Smooth muscle cell (in vitro differentiated cells): ENCODE data around the gene RAET1L. TPM values are rescaled to one million over a fixed set of nuclear protein-coding genes. Genes with fewer than 3 reads are reported as not detected.
A peak's percentile ranks its signal among the peaks of the same experiment; 100 is the strongest.

ENCODE experiments used
- DNase-seq: peaks from one replicate; lab custom pipeline; 2025; ENCODE audit not compliant: unreplicated experiment; lab: John Stamatoyannopoulos, UW
- H2AFZ ChIP-seq: fragments of 200-600 bp; sonication (generic); 2 replicates; pipeline ENCODE4 v1.6.0; 2016; ENCODE audit warnings: antibody characterized with exemption, low read depth, mild to moderate bottlenecking
- H3F3A ChIP-seq: fragments of 200-600 bp; sonication (generic); 2 replicates; pipeline ENCODE4 v1.6.0; 2017; ENCODE audit warnings: antibody characterized with exemption, low read depth
- H3K27ac ChIP-seq: fragments of 200-600 bp; sonication (generic); 2 replicates; pipeline ENCODE4 v1.5.1; 2016; ENCODE audit warnings: low read depth, mild to moderate bottlenecking
- H3K27me3 ChIP-seq: fragments of 200-600 bp; sonication (generic); 2 replicates; pipeline ENCODE4 v1.6.1; 2016; ENCODE audit warnings: low read depth, mild to moderate bottlenecking
- H3K36me3 ChIP-seq: fragments of 200-600 bp; sonication (generic); 2 replicates; pipeline ENCODE4 v1.5.1; 2016; ENCODE audit warnings: low read depth
- H3K4me1 ChIP-seq: fragments of 200-600 bp; sonication (generic); 2 replicates; pipeline ENCODE4 v1.5.1; 2016; ENCODE audit warnings: low read depth
- H3K4me2 ChIP-seq: fragments of 200-600 bp; sonication (generic); 2 replicates; pipeline ENCODE4 v1.6.0; 2016; ENCODE audit warnings: mild to moderate bottlenecking
- H3K4me3 ChIP-seq: fragments of 200-600 bp; sonication (generic); 2 replicates; pipeline ENCODE4 v1.5.1; 2016; ENCODE audit warnings: mild to moderate bottlenecking
- H3K79me2 ChIP-seq: fragments of 200-600 bp; sonication (generic); 2 replicates; pipeline ENCODE4 v1.6.0; 2016; ENCODE audit warnings: low read depth, mild to moderate bottlenecking
- H3K9ac ChIP-seq: fragments of 200-600 bp; sonication (generic); 2 replicates; pipeline ENCODE4 v1.6.0; 2016; ENCODE audit warnings: low read depth
- H3K9me3 ChIP-seq: fragments of 200-600 bp; sonication (generic); replicated peaks from 2 replicates; pipeline ENCODE4 v1.5.1; 2016; ENCODE audit warnings: low read depth
- H4K20me1 ChIP-seq: fragments of 200-600 bp; sonication (generic); 2 replicates; pipeline ENCODE4 v1.6.0; 2016; ENCODE audit warnings: low read depth
- CTCF ChIP-seq: fragments of 200-600 bp; sonication (generic); IDR thresholded peaks from 2 replicates; pipeline ENCODE4 v1.5.1; 2017; ENCODE audit warnings: borderline replicate concordance, mild to moderate bottlenecking, antibody characterized with exemption; ENCODE audit not compliant: insufficient read depth, poor library complexity, severe bottlenecking
- WGBS: methylation state at CpG from one replicate; pipeline ENCODE4 v1.1.7; 2016; ENCODE audit warnings: low lambda C conversion rate; 5-methylcytosine and 5-hydroxymethylcytosine counted together
- polyA plus RNA-seq: library from polyadenylated mRNA; unstranded; fragments of >200 nt; fragmentation: Nextera tagmentation; extraction: Ambion mirVana; gene quantifications from 2 replicates; pipeline ENCODE4 v1.2.1, GENCODE V29; 2016
- total RNA-seq: library from RNA; depleted of rRNA; stranded (reverse); fragments of >200 nt; gene quantifications from 2 replicates; pipeline ENCODE4 v1.2.3, GENCODE V29; 2014

The RAET1L gene
- total and polyA plus RNA-seq, 2 experiments from 2014 or later: 0.23 to 3.6 TPM

GRCh38 chr6:150070236-150070818 lies 45.0 kb upstream of the RAET1L start:
- H2AFZ ChIP-seq: no peak overlapping the region
- no peaks in the 10 kb centered on the region for H3K9me3 ChIP-seq
- H3K27ac ChIP-seq: no peak overlapping the region
- H3K27me3 ChIP-seq: peaks cover 10% of the 10 kb centered on the region
- TF ChIP-seq CTCF: no peak
- no peaks in the 10 kb centered on the region for H3K36me3 ChIP-seq
- H3K4me3 ChIP-seq: no peak overlapping the region
- H4K20me1 ChIP-seq: no peaks in the 10 kb centered on the region
- no peak overlapping the region for H3K4me2 ChIP-seq
- peaks cover 2% of the 10 kb centered on the region for H3K4me1 ChIP-seq
- H3K9ac ChIP-seq: no peak overlapping the region
- H3K79me2 ChIP-seq: no peaks in the 10 kb centered on the region
- no peak for DNase-seq
- peaks cover 14% of the 10 kb centered on the region for H3F3A ChIP-seq
- 85% methylated on average over 3 of the region's 3 CpGs for WGBS

GRCh38 chr6:150069706-150070105 lies 44.4 kb upstream of the RAET1L start:
- peak overlapping the region; percentile 86 for H3K4me2 ChIP-seq
- no peak for TF ChIP-seq CTCF
- peaks cover 14% of the 10 kb centered on the region for H3F3A ChIP-seq
- no peaks in the 10 kb centered on the region for H3K36me3 ChIP-seq
- H4K20me1 ChIP-seq: no peaks in the 10 kb centered on the region
- H3K27ac ChIP-seq: no peak overlapping the region
- peaks cover 10% of the 10 kb centered on the region for H3K27me3 ChIP-seq
- H3K4me1 ChIP-seq: no peaks in the 10 kb centered on the region
- H3K4me3 ChIP-seq: peak overlapping the region; percentile 54
- no peak overlapping the region for H2AFZ ChIP-seq
- no peak for DNase-seq
- H3K9ac ChIP-seq: no peak overlapping the region
- H3K9me3 ChIP-seq: no peaks in the 10 kb centered on the region
- 69% methylated on average over 11 of the region's 11 CpGs for WGBS
- H3K79me2 ChIP-seq: no peaks in the 10 kb centered on the region

- H3K36me3 ChIP-seq: no peaks in the 10 kb centered on the region
Observed at GRCh38 chr6:150068720-150069648, 43.7 kb upstream of the RAET1L start, which contains the start of gene ULBP3. Gene ULBP3, minus strand, starts transcription at chr6:150069121. Its CDS starts 55 bp downstream, at chr6:150069066.

More at GRCh38 chr6:150068720-150069648, 43.7 kb upstream of the RAET1L start, which contains the start of gene ULBP3:
- WGBS: 2% methylated on average over 52 of the region's 72 CpGs
- peak; percentile 83 for DNase-seq
- peak; percentile 44 for TF ChIP-seq CTCF
- Histone ChIP-seq H2AFZ (peak within 1 kb of the TSS; percentile 71), H3K4me3 (peak within 1 kb of the TSS; percentile 54), H3K4me1 (no peaks in the 10 kb centered on the region), H3K27me3 (peaks cover 9% of the 10 kb centered on the region), H3K9me3 (no peaks in the 10 kb centered on the region), H3K27ac (no peak within 1 kb of the TSS), H4K20me1 (no peaks in the 10 kb centered on the region), H3F3A (peaks cover 9% of the 10 kb centered on the region), H3K9ac (peak within 1 kb of the TSS; percentile 39), H3K4me2 (peak within 1 kb of the TSS; percentile 86), H3K79me2 (no peaks in the 10 kb centered on the region)
